ENCODE results near the gene MUCL1. TPM values are rescaled to one million over a fixed set of nuclear protein-coding genes. Genes with fewer than 3 reads are reported as not detected.
"Not testable (repeated sequence)": the region's sequence is repeated elsewhere in the genome, so short reads cannot be mapped to it uniquely, and the experiment has no call there.

MUCL1 gene, protein sequence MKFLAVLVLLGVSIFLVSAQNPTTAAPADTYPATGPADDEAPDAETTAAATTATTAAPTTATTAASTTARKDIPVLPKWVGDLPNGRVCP
- total RNA-seq (2014; rRNA removed; shearing (Covaris generic)), result not detected in 2 replicates

DNA sequence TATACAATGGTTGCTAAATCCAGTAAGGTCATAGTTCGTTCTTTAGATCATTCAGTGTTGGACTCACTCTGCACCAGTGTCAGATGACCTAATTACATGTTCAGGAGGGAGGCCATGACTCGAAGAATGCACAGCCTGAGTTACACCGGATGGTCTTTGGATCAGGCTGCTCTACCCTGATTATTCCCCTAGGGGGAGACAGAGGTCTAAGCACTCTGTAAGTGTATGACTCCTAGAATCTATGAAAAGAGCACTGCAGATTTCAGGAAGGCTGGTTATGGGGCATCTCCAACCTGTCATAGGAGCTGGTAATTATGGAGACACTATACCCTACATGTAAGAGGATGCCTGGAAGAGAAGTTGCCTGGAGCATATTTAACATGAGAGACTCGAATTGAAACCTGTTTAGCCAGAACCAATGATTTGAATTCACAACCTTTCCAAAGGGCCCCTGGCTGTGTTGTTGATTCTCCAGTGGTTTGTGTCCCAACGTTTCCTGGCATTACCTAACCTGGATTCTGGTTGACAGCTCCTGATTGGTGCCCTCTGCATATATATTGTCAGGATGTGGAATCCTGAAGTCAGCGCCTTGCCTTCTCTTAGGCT, at the start of gene MUCL1:
Gene MUCL1 (plus strand): TSS at position 584 of the 606 bp plus-strand sequence. CDS start 67 bp downstream, outside the sequence.
- DNase-seq (ENCODE audit: low spot score), result peak; percentile 67

DNA sequence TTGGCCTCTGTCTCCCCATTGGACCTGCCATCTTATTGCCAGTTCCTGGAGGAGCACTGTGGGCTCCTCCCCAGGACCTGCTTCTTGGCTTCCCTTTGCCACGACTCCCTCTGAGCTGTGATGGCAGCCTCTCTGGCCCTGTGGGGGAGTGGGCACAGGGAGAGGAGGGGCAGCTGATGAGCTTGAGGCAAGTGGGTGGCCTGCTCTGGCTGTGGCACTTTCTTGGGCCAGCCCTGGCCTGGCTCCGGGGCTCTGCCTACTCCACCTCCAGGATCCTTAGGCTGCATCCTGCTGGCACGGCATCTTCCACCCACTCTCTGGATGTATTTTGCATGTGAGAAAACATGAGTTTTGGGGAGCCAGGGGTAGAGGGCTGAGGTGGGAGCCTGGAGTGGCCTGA, 32.6 kb upstream of the MUCL1 start:
- no peak for DNase-seq (ENCODE audit: low spot score)

DNA sequence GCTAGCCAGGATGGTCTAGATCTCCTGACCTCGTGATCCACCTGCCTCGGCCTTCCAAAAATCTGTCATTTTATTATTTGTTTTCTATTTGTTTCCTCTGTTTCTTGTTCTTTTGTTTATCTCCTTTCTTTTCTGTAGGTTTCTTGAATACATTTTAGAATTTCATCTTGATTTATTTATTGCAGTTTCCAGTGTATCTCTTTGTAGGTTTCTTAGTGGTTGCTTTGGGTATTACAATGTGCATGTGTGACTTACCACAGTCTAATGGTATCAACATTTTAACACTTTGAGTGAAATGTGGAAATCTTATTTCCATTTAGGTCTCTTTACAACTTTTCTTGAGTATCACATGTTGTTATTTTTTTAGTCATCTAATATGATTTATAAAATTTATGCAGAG, 29.9 kb upstream of the MUCL1 start:
- no peak for DNase-seq (ENCODE audit: low spot score)

DNA sequence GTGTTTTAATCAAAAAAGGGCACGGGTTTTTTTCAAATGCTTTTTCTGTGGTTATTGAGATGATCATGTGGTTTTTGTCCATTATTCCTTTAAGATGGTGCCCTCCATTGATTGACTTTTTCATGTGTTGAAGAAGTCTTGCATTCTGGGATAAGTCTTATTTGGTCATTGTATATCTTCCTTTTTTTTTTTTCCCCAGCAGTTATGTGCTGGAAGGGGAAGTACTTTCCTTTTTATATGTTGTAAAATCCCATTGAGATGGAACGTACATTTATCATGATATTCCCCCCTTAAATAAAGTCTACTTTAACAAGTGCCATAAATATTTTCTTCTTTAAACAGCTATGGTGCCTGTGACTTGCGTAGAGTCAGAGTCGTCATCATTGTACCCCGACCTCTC, 24.8 kb upstream of the MUCL1 start:
- DNase-seq (ENCODE audit: low spot score), result no peak

DNA sequence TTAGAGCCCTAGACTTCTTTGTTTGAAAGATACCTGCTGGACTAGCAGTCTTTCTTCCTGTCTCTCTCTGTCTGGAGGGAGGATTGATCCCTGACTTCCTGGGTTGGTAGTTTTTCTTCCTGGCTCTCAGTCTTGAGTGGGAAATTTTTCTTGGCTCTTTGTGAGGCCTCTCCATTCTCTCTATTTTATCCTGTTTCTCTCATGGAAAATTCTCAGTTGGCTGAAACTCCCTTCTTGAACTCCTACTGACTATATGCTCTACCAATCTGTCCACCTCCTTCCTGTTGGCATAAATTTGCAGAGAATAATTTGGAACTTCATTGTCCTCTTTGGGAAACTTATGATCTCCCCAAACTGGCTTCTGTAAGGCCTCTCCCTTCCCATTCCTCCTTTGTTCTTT, 24.1 kb upstream of the MUCL1 start:
- no peak for DNase-seq (ENCODE audit: low spot score)

DNA sequence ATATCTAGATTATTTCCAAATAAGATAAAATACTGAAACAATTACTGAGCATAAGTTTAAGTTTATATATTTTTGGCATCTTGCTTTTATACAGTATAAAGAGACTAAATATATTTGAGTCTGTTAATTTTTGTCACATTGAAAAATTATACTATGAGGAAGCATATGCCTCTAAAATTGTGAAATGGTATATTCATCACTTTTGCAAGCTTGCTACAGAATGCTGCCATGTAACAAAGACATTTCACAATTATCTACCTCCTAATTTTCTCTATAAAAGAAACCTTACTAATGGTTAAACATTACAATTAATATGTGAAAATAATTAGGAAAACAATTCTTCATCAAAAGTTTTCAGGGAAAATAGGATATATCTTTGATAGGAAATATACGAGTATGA, 22.7 kb upstream of the MUCL1 start:
- DNase-seq (ENCODE audit: low spot score), result no peak

DNA sequence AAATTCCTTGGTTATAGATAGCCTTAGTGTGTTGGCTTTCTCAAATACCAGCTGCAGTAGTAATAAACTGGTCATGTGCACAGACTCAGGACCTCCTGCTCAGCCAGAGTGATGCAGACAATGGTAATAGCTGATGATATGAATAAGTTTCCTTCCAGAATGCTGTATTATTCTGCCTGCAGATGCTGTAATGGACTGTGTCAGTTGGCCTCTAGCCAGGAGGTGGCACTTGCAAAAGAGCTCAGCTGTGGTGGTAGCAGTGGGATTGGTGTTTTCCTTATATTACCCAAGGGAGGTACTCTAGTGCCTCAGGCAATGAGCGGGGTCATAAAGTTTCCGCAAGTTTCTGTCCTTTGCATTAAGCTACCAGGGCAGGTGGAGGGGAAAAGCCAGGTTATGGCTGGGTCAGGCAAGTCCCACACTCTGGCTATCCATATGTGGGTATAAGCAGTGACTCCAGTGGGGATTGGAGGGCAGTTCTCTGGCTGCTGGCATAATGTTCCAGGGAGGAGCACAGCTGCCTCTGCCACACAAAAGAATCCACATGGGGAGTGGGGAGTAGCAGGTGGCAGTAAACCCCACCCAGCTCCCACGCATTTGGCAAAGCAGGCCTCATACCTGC, 14.0 kb upstream of the MUCL1 start:
- DNase-seq (ENCODE audit: low spot score), result no peak

DNA sequence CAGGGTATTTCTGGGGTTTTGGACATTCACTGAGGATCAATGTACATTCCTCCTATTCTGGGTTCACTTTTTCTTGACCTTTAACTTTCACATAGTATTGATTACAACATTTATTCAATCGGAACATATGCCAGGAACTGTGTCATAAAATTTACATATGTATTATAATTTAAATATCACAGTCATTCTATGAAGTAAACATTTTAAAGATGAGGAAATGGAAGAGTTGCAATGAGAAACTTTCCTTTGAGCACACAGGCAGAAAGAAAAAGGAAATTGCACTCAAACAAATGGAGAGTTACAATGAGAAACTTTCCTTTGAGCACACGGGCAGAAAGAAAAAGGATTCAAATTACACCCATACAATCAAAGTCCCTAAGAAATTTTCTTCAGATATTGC, 3.1 kb downstream of the MUCL1 start:
- DNase-seq (ENCODE audit: low spot score), result no peak

DNA sequence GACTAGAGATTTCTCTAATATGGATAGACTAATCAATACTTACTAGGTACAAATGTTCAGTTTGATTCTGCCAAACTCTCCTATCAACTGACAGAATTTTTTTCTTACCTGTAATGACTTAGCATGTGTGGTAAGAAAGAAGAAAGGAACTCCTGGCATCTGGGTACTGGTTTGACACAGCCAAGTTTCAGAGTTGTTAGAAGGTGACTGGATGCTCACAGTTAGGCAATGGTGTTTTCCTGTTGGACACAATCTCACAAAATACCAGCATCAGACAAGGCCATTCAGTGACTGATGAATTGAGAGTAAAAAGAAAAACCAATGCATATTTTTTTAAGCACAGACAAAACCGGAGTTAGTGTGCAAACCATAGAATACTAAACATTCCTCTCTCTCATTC, 4.2 kb downstream of the MUCL1 start:
- DNase-seq (ENCODE audit: low spot score), result no peak

DNA sequence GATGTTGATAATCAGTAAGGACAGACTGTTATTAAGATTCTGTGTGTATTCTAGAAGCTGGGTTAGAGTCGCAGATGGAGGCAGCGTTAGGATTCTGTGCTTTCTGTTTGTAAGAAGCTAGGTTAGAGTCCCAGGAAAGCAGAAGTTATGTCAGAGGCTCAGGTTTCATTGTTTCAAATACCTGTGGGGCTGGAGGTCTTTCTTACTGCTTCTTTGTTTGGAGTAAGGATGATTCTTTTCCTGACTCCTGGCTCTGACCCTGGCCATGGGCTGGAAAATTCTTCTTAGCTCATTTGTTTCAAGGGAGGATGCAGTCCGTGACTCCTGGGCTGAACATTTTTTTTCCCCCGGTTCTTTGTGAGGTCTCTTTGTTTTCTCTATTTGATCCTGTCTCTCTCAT, 5.2 kb downstream of the MUCL1 start:
- DNase-seq (ENCODE audit: low spot score), result no peak

DNA sequence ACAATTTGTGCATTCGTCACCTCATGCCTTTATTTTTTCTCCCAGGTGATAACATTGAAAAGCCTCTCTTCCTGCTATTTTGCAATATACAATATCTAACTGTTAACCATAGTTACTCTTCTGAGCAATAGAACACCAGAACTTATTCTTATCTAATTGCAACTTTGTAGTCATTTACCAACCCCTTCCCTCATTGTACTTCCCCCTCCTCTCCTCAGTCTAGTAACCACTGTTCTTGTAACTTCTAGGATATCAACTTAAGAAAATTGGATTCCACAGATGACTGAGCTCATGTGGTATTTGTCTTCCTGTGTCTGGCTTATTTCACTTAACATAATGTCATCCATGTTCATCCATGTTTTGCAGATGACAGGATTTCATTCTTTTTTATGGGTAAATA, 7.6 kb downstream of the MUCL1 start:
- DNase-seq (ENCODE audit: low spot score), result no peak

DNA sequence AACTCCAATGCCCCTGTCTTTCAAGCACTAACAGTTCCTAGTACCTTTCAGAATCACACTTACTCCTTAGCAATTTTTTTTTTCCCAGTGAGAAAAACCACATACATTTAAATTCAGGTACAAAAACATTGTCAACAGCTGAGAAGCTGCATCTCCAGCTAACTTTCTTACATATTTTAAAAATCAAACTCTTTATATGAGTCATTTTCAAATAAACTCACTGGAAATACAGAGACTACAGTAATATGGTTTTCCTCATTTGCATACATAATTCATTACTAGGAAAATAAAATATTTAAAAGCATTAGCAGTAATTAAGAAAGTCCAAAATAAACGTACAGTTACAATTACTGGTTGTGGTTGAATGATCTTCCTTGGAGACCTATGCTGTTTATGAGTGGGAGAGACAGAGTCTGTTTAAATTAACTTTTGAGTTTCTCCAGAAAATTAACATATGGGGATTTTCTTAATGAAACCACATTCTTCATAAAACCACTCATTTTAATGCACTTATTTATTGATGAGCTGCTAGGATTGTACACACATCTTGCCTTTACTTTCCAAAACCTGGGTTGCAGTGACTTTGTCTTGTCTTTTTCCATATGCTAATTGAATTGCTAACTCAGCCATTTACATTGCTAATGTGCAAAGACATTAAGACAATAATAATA, 9.8 kb downstream of the MUCL1 start:
- no peak for DNase-seq (ENCODE audit: low spot score)

DNA sequence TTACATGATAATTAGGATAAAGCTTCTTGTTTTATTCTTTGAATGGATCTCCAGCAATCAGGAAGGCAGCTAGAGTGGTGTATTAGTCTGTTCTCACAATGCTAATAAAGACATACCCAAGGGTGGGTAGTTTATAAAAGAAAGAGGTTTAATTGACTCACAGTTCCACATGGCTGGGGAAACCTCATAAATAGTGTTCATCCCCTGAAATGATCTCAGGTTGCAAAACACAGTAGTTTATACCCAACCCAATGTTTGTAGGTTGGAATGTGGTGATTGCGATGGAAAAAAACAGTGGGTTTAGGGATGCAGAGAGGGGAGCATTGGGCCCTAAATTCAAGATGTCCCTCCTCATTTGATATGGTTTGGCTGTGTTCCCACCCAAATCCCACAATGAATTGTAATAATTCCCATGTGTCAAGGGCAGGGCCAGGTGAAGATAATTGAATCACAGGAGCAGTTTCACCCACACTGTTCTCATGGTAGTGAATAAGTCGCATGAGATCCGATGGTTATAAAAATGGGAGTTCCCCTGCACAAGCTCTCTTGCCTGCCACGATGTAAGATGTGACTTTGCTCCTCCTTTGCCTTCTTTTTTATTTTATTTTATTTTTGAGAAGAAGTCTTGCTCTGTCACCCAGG, 11.5 kb downstream of the MUCL1 start:
- DNase-seq (ENCODE audit: low spot score), result no peak

DNA sequence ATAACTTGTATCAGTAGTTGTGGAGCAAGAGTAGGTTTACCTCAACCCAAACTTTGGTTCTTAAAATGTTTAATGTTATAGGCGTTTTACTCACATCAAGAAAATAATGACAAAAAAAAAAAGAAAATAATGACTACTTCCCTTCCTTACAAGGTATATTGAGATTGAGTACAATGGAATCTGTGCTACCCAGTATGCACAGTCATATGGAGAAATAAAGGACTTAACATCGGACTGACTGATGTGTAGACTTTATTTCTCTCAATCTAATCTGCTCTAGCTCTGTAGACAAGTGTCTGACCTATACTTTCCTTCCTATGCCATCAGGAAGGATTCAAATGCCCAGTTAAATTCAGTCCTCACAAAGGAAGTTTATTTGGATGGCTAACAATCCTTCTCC, 14.4 kb downstream of the MUCL1 start:
- no peak for DNase-seq (ENCODE audit: low spot score)

DNA sequence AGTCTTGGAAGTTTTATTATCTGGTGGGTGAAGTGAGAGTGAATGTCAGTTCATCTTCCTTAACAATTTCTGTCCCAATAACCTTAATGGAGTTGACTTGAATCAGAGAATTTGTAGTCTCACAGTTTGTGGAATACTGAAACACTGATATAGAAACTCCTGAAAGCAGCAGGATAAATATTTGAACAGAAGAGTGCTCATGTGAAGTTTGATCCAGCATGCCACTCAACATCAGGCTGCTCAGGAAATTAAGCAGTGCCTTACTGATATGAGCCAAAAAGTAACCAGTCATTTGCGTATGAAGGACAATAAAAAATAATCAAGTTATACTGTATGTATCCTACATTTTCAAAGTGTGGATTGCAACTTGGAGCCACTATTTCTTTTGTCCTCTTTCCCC, 15.7 kb downstream of the MUCL1 start:
- DNase-seq (ENCODE audit: low spot score), result no peak

DNA sequence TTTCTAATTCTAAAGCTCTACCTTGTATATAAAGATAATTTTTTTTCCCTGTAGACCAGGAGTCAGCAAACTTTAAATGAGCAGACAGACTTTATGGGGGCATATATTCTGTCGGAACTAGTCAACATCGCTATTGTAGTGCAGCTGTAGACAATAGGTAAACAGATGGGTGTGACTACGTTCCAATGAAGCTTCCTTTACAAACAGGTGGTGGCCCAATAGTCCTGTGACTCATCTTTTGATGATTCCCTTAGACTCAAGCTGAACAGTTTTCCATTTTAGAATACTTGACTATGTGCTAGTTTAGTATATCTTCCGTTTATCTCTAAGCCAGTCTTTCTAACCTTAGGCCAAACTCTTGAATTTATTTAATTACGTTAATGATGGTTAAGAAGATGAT, 16.3 kb downstream of the MUCL1 start:
- no peak for DNase-seq (ENCODE audit: low spot score)

DNA sequence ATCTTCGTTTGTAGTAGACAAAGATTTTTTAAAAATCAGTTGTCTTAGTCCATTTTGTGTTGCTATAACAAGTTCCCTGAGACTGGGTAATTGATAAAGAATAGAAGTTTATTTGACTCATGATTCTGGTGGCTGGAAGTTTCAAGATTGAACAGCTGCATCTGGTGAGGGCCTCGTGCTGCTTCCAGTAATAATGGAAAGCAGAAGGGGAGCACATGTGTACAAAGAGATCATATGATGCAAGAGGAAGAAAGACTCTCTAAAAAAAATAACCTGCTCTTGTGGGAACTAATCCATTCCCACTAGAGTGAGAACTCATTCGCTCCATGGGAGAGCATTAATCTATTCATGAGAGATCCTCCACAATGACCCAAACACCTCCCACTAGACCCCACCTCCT, 24.8 kb downstream of the MUCL1 start:
- no peak for DNase-seq (ENCODE audit: low spot score)

DNA sequence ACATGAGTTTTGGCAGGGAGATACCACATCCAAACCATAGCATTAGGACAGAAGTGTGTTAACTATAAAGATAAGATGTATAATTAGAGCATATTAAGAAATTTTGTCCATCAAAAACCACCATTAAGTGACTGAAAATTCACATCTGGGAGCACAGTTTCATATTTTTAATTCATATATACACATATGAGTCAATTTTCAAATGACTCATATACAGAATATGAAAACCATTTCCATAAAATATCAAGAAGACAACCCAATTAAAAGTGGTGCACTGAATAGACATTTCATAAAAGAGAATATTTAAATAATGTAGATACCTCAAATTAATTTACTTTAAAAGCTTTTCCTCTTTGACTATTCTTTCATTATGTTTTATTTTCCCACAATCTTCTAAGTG, 25.3 kb downstream of the MUCL1 start:
- no peak for DNase-seq (ENCODE audit: low spot score)

DNA sequence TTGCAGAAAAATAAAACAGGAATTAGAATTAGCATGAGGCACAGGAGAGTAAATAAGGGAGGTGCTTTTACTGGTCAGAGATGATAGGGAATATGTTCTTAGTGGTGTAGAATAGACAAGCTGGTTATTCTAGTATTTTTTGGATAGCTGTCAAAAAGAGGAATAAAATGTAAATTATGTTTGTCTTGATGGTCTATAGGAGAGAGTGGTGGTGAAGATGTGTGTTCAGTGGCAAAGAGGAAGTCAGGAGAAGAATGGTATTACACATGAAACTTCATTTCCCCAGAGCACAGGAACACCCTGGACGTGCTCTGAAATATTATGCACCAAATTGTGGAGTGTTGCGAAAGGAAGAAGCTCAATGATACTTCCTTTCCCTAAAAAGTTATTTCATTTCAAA, 27.8 kb downstream of the MUCL1 start:
- no peak for DNase-seq (ENCODE audit: low spot score)

DNA sequence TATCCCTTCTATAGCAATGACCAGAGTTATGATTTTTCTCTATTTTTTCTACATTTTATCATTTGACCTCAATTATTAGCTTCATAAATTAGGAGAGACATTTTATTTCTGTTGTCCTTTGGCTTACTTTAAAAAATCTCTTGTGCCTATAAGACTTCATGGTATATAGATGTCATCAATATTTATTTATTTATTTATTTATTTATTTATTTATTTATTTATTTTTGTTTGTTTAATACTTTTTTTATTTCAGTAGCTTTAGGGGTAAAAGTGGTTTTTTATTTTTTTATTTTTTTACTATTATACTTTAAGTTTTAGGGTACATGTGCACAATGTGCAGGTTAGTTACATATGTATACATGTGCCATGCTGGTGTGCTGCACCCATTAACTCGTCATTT, 28.3 kb downstream of the MUCL1 start:
- not testable (repeated sequence) for DNase-seq (ENCODE audit: low spot score)

DNA sequence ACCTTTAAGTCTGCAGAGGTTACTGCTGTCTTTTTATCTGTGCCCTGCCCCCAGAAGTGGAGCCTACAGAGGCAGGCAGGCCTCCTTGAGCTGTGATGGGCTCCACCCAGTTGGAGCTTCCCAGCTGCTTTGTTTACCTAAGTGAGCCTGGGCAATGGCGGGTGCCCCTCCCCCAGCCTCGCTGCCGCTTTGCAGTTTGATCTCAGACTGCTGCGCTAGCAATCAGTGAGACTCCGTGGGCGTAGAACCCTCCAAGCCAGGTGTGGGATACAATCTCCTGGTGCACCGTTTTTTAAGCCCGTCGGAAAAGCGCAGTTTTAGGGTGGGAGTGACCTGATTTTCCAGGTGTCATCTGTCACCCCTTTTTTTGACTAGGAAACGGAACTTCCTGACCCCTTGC, 34.1 kb downstream of the MUCL1 start:
- DNase-seq (ENCODE audit: low spot score), result not testable (repeated sequence)

DNA sequence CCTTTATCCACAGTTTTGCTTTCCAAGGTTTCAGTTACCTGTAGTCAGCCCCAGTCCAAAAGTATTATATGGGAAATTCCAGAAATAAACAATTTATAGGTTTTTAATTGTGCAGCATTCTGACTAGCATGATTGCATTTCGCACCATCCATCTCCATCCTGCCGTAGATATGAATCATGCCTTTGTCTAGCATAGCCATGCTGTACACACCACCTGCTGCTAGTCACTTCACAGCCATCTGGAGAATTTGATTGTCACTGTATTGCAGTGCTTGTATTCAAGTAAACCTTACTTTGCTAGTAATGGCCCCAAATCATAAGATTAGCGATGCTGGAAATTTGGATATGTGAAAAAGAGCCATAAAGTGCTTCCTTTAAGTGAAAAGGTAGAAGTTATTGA, 36.0 kb downstream of the MUCL1 start:
- DNase-seq (ENCODE audit: low spot score), result no peak

All from A172 (cell line).